SU-DHL-6 (cell line): ENCODE data around the gene KCNK2.

ENCODE experiments used
- H2AFZ ChIP-seq: fragments of 200-600 bp; sonication (generic); 2 replicates; pipeline ENCODE4 v1.6.1; 2014; ENCODE audit warnings: low read depth, mild to moderate bottlenecking, moderate library complexity, mixed read lengths, antibody characterized with exemption, low read length; ENCODE audit not compliant: severe bottlenecking
- H3F3A ChIP-seq: fragments of 200-600 bp; shearing (Covaris generic); 2 replicates; pipeline ENCODE4 v1.6.0; 2016; ENCODE audit warnings: antibody characterized with exemption, mild to moderate bottlenecking; ENCODE audit not compliant: insufficient read depth
- H3K27ac ChIP-seq: fragments of 200-600 bp; sonication (generic); 2 replicates; pipeline ENCODE4 v1.5.1; 2016; ENCODE audit warnings: low read depth, mild to moderate bottlenecking, low read length, moderate library complexity, mixed read lengths
- H3K27me3 ChIP-seq: fragments of 200-600 bp; sonication (generic), shearing (Covaris generic); 2 replicates; pipeline ENCODE4 v1.6.0; 2014; ENCODE audit warnings: mild to moderate bottlenecking, low read length
- H3K36me3 ChIP-seq: fragments of 200-600 bp; sonication (generic); 2 replicates; pipeline ENCODE4 v1.6.1; 2014; ENCODE audit warnings: mild to moderate bottlenecking, low read length, mixed read lengths
- H3K4me2 ChIP-seq: fragments of 300-600, 200-600 bp; shearing (Covaris generic), sonication (generic); 2 replicates; pipeline ENCODE4 v1.6.0; 2014; ENCODE audit warnings: low read length, low read depth, mild to moderate bottlenecking; ENCODE audit not compliant: poor library complexity, severe bottlenecking
- H3K4me3 ChIP-seq: fragments of 200-600 bp; sonication (generic); 2 replicates; pipeline ENCODE4 v1.5.1; 2014; ENCODE audit warnings: antibody characterized with exemption, low read length, mild to moderate bottlenecking, mixed read lengths; ENCODE audit not compliant: insufficient read depth, poor library complexity, severe bottlenecking
- H3K79me2 ChIP-seq: fragments of 200-600 bp; sonication (generic); 2 replicates; pipeline ENCODE4 v1.6.1; 2014; ENCODE audit warnings: mild to moderate bottlenecking, low read length, moderate library complexity; ENCODE audit not compliant: insufficient read depth
- H3K9ac ChIP-seq: fragments of 200-600 bp; sonication (generic); 2 replicates; pipeline ENCODE4 v1.7.0; 2014; ENCODE audit warnings: mild to moderate bottlenecking, low read length
- H3K9me2 ChIP-seq: fragments of 200-600 bp; sonication (generic); replicated peaks from 2 replicates; pipeline ENCODE4 v1.6.1; 2014; ENCODE audit warnings: low read length; ENCODE audit not compliant: insufficient read depth
- H3K9me3 ChIP-seq: fragments of 200-600 bp; sonication (generic); 2 replicates; pipeline ENCODE4 v1.6.1; 2014; ENCODE audit warnings: low read length, mixed read lengths; ENCODE audit not compliant: insufficient read depth
- H4K20me1 ChIP-seq: fragments of 200-600 bp; sonication (generic); 2 replicates; pipeline ENCODE4 v1.6.1; 2014; ENCODE audit warnings: low read depth, mild to moderate bottlenecking, antibody characterized with exemption, low read length, moderate library complexity, mixed read lengths
- CTCF ChIP-seq: fragments of 200-600 bp; sonication (generic); IDR thresholded peaks from one replicate; pipeline ENCODE4 v1.5.1; 2017; ENCODE audit warnings: antibody characterized with exemption, mild to moderate bottlenecking, low read length, moderate library complexity; ENCODE audit not compliant: insufficient read depth, poor library complexity, severe bottlenecking
- EZH2phosphoT487 ChIP-seq: fragments of 200-600 bp; sonication (generic), shearing (Covaris generic); conservative IDR thresholded peaks from 2 replicates; pipeline ENCODE4 v1.6.1; 2018; ENCODE audit warnings: mild to moderate bottlenecking, antibody characterized with exemption, low read length, moderate library complexity, mixed read lengths

KCNK2 gene

GRCh38 chr1:215181518-215181917 lies 99.0 kb downstream of the KCNK2 start:
- Histone ChIP-seq H3K27me3 (no peaks in the 10 kb centered on the region), H3F3A (no peaks in the 10 kb centered on the region), H3K9me3 (no peaks in the 10 kb centered on the region), H3K79me2 (no peaks in the 10 kb centered on the region), H3K4me2 (no peak overlapping the region), H3K36me3 (no peaks in the 10 kb centered on the region), H2AFZ (no peak overlapping the region), H3K27ac (no peak overlapping the region), H3K9me2 (no peaks in the 10 kb centered on the region), H4K20me1 (no peaks in the 10 kb centered on the region), H3K9ac (no peak overlapping the region), H3K4me3 (no peak overlapping the region)
- TF ChIP-seq CTCF (no peak), EZH2phosphoT487 (no peak)

- Histone ChIP-seq H3K4me3 (no peak overlapping the region), H3F3A (no peaks in the 10 kb centered on the region), H3K9ac (no peak overlapping the region), H3K36me3 (no peaks in the 10 kb centered on the region), H3K27ac (no peak overlapping the region), H3K9me3 (no peaks in the 10 kb centered on the region), H3K27me3 (no peaks in the 10 kb centered on the region), H3K9me2 (no peaks in the 10 kb centered on the region), H2AFZ (no peak overlapping the region), H3K79me2 (no peaks in the 10 kb centered on the region), H3K4me2 (no peak overlapping the region), H4K20me1 (no peaks in the 10 kb centered on the region)
- TF ChIP-seq EZH2phosphoT487 (no peak), CTCF (no peak)
These were observed 102.6 kb downstream of the KCNK2 start for GRCh38 chr1:215185067-215185620.

GRCh38 chr1:215188302-215188950 lies 105.9 kb downstream of the KCNK2 start:
- Histone ChIP-seq H3K27ac (no peak overlapping the region), H3K27me3 (no peaks in the 10 kb centered on the region), H3K79me2 (no peaks in the 10 kb centered on the region), H3K9me2 (no peaks in the 10 kb centered on the region), H3K9ac (no peak overlapping the region), H4K20me1 (no peaks in the 10 kb centered on the region), H3F3A (no peaks in the 10 kb centered on the region), H3K4me2 (no peak overlapping the region), H3K4me3 (no peak overlapping the region), H3K9me3 (no peaks in the 10 kb centered on the region), H2AFZ (no peak overlapping the region), H3K36me3 (no peaks in the 10 kb centered on the region)
- TF ChIP-seq CTCF, result no peak
